ENCODE results near the gene NKD1.
A peak's percentile ranks its signal among the peaks of the same experiment; 100 is the strongest.

NKD1 gene

GRCh38 chr16:50627419-50627818 lies 79.2 kb downstream of the NKD1 start:
- no peak for TF ChIP-seq CTCF (conservative IDR thresholded peaks at IDR 0.05)

GRCh38 chr16:50628156-50628802 lies 80.1 kb downstream of the NKD1 start:
- H3K27ac ChIP-seq, result no peak overlapping the region
- no peak for TF ChIP-seq CTCF (conservative IDR thresholded peaks at IDR 0.05)

More at GRCh38 chr16:50627419-50627818, 79.2 kb downstream of the NKD1 start:
- no peak overlapping the region for H3K27ac ChIP-seq

GRCh38 chr16:50629334-50629733 lies 81.1 kb downstream of the NKD1 start:
- no peak for TF ChIP-seq CTCF (conservative IDR thresholded peaks at IDR 0.05)

GRCh38 chr16:50630394-50631020 lies 82.3 kb downstream of the NKD1 start:
- peak overlapping the region; percentile 54 for H3K27ac ChIP-seq
- TF ChIP-seq CTCF (conservative IDR thresholded peaks at IDR 0.05), result no peak

More at GRCh38 chr16:50629334-50629733, 81.1 kb downstream of the NKD1 start:
- no peak overlapping the region for H3K27ac ChIP-seq

- TF ChIP-seq CTCF (conservative IDR thresholded peaks at IDR 0.05), result no peak
- H3K27ac ChIP-seq, result peak overlapping the region; percentile 54
These were observed 83.2 kb downstream of the NKD1 start for GRCh38 chr16:50631249-50631984.

GRCh38 chr16:50631985-50632576 lies 83.9 kb downstream of the NKD1 start:
- peak overlapping the region; percentile 54; the same call in 1 of the 2 replicates for H3K27ac ChIP-seq
- no peak for TF ChIP-seq CTCF (conservative IDR thresholded peaks at IDR 0.05)
